ENCODE measurements around the gene CDKAL1. TPM values are rescaled to one million over a fixed set of nuclear protein-coding genes. Genes with fewer than 3 reads are reported as not detected.

The CDKAL1 gene
- total RNA-seq, 4 donors from 2014 or later: 10.3 to 11.2 (median 10.5) TPM

DNA sequence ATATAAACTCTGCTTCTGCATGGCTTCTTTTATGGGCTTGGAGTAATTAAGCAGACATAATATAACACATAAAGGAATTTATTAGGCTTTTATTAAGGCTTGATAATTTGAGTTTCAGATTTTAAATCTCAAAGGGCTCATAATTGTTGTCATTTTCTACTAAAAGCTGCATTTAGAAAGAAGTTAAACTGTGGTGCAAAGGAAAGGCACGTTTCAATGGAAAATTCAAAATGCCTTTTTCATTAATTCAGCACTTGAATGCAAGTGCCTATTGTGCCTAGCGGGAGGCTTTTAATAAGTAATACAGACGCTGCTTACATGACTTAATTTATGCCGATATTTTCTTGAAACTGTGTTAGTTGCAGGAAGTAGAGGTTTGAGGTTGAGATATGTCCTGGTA lies 627.5 kb downstream of the CDKAL1 start:
- Histone ChIP-seq H3K36me3 (no peaks in the 10 kb centered on the region), H3K27me3 (no peaks in the 10 kb centered on the region), H3K9me3 (no peaks in the 10 kb centered on the region), H3K27ac (replicated peaks in 1 of 4) (no peak overlapping the region), H3K4me1 (peaks cover 0 to 13% (median 7%) of the 10 kb centered on the region in 4 donors), H3K4me3 (no peak overlapping the region)
- no peak for DNase-seq (ENCODE audit: extremely low spot score)
- intact Hi-C loops (cut with DNase I): no loop called here
- TF ChIP-seq POLR2A (IDR thresholded peaks at IDR 0.05; ENCODE audit: low read depth) (no peak), POLR2AphosphoS5 (IDR thresholded peaks at IDR 0.05) (no peak), EP300 (IDR thresholded peaks at IDR 0.05) (no peak)
- TF ChIP-seq, protein P1, sequence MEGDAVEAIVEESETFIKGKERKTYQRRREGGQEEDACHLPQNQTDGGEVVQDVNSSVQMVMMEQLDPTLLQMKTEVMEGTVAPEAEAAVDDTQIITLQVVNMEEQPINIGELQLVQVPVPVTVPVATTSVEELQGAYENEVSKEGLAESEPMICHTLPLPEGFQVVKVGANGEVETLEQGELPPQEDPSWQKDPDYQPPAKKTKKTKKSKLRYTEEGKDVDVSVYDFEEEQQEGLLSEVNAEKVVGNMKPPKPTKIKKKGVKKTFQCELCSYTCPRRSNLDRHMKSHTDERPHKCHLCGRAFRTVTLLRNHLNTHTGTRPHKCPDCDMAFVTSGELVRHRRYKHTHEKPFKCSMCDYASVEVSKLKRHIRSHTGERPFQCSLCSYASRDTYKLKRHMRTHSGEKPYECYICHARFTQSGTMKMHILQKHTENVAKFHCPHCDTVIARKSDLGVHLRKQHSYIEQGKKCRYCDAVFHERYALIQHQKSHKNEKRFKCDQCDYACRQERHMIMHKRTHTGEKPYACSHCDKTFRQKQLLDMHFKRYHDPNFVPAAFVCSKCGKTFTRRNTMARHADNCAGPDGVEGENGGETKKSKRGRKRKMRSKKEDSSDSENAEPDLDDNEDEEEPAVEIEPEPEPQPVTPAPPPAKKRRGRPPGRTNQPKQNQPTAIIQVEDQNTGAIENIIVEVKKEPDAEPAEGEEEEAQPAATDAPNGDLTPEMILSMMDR (IDR thresholded peaks at IDR 0.05): no peak
- WGBS: 81% methylated on average over 4 of the region's 4 CpGs

DNA sequence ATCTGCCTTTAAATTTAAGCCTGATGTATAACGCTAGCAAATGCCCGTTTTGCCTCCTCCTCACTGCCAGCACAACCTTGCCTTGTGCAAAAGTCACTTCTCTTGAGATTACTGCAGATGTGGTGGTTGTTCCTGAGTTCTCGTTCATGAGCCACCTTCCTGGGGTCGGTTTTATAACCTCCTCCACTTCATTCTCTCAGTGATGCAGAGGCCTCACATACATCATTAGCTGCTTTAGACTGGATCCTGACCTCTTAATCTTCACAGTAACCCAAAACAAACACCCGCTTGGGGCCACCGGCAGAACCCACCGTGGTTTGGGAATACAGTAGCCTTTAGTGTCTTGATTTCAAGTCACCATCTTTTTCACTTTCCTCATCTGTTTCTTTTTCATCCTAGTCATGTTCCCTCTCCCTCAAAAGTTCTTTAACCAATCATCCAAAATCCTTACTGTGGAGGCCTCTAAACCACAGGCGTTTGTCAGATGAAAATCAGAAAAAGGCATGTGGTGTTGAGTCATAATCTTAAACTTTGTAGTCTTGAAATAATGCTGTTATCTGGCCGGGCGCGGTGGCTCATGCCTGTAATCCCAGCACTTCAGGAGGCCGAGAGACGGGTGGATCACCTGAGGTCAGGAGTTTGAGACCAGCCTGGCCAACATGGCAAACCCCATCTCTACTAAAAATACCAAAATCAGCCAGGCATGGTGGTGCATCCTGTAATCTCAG lies 629.0 kb downstream of the CDKAL1 start:
- 96% methylated on average over 13 of the region's 13 CpGs for WGBS
- DNase-seq (ENCODE audit: extremely low spot score): no peak
- no peaks in the 10 kb centered on the region for H3K9me3 ChIP-seq
- H3K4me3 ChIP-seq: no peak overlapping the region
- TF ChIP-seq, protein P1 (IDR thresholded peaks at IDR 0.05): no peak
- no peak for TF ChIP-seq POLR2A (IDR thresholded peaks at IDR 0.05; ENCODE audit: low read depth)
- no peak for TF ChIP-seq EP300 (IDR thresholded peaks at IDR 0.05)
- TF ChIP-seq POLR2AphosphoS5 (IDR thresholded peaks at IDR 0.05): no peak
- intact Hi-C loops (cut with DNase I): no loop called here
- H3K27me3 ChIP-seq: no peaks in the 10 kb centered on the region
- no peak overlapping the region for H3K27ac ChIP-seq (replicated peaks in 1 of 4)
- H3K4me1 ChIP-seq: peaks cover 0 to 3% (median under 1%) of the 10 kb centered on the region in 4 donors
- no peaks in the 10 kb centered on the region for H3K36me3 ChIP-seq

DNA sequence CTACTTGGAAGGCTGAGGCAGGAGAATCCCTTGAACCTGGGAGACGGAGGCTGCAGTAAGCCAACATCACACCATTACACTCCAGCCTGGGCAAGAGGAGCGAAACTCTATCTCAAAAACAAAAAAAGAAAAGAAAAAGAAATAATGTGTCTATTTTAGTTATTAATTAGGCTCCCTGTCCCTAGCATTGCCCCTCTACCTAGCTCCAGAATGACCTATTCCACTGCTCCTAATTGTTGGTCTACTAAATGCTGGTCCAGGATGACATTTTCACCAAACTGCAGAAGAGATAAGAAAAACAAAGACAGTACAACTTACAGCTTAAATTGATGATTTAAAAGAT lies 629.6 kb downstream of the CDKAL1 start:
- no peaks in the 10 kb centered on the region for H3K9me3 ChIP-seq
- no peaks in the 10 kb centered on the region for H3K27me3 ChIP-seq
- H3K4me3 ChIP-seq: no peak overlapping the region
- no peak for DNase-seq (ENCODE audit: extremely low spot score)
- intact Hi-C loops (cut with DNase I): no loop called here
- no peaks in the 10 kb centered on the region for H3K4me1 ChIP-seq
- H3K36me3 ChIP-seq: no peaks in the 10 kb centered on the region
- H3K27ac ChIP-seq (replicated peaks in 1 of 4): no peak overlapping the region
- TF ChIP-seq, protein P1 (IDR thresholded peaks at IDR 0.05): no peak
- TF ChIP-seq POLR2A (IDR thresholded peaks at IDR 0.05; ENCODE audit: low read depth): no peak
- TF ChIP-seq POLR2AphosphoS5 (IDR thresholded peaks at IDR 0.05): no peak
- TF ChIP-seq EP300 (IDR thresholded peaks at IDR 0.05): no peak
- WGBS: 100% methylated on average over 2 of the region's 2 CpGs

DNA sequence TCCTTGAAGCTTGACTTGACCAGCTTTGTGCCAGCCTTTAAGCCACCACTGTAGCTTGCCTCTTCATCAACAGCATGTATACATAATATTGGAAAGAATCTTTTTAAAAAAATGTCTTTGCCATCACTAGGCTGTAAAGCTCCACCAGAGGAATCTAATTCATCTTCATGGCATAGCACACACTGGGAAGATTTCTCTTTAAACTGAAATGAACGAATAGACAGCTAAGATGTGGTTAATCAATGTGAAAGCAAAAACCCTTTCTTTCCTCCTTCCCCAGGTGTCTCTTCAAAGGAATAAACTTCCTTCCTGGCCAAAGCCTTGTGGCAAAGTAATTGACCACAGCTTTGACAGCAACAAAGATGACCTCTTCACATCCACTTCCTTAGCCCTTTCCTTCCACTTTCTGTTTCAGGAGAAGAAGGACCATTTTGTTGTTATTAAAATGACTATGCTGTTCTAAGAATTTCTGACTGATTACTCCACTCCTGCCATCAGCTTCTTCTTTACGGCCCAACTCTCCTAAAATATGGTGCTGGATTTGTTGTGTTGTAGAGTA lies 630.6 kb downstream of the CDKAL1 start:
- WGBS: 53% methylated on average over 2 of the region's 2 CpGs

More for the DNA sequence above, 630.6 kb downstream of the CDKAL1 start:
- no peaks in the 10 kb centered on the region for H3K9me3 ChIP-seq
- no peak overlapping the region for H3K27ac ChIP-seq (replicated peaks in 1 of 4)
- H3K4me1 ChIP-seq: no peaks in the 10 kb centered on the region
- H3K27me3 ChIP-seq: no peaks in the 10 kb centered on the region
- intact Hi-C loops (cut with DNase I): no loop called here
- no peaks in the 10 kb centered on the region for H3K36me3 ChIP-seq
- no peak overlapping the region for H3K4me3 ChIP-seq
- TF ChIP-seq EP300 (IDR thresholded peaks at IDR 0.05): no peak
- no peak for TF ChIP-seq POLR2A (IDR thresholded peaks at IDR 0.05; ENCODE audit: low read depth)
- TF ChIP-seq POLR2AphosphoS5 (IDR thresholded peaks at IDR 0.05): no peak
- TF ChIP-seq, protein P1 (IDR thresholded peaks at IDR 0.05): no peak
- DNase-seq (ENCODE audit: extremely low spot score): no peak

Measured in esophagus muscularis mucosa (tissue), 4 donors.